ENCODE results near the gene SMARCC2.

Gene SMARCC2

GRCh38 chr12:56141946-56142784 is 47.1 kb downstream of the SMARCC2 start:
- no peak for TF ChIP-seq CTCF (IDR thresholded peaks at IDR 0.05; ENCODE audit: control extremely low read depth, extremely low read depth, low read depth, missing control alignments)
- POLR2A ChIA-PET, result interaction anchor here (1.3 kb wide), 1 partner anchor 38 kb away, joined by 4 read pairs; the partner anchor contains the start of gene PA2G4
- no peak for DNase-seq (ENCODE audit: extremely low spot score)
- CTCF ChIA-PET, result interaction anchor here (0.6 to 2.6 kb wide), 5 partner anchors 10 to 22 kb away, joined by 3 to 7 read pairs (median 5); partner anchors contain the start of genes ESYT1 and MYL6B

GRCh38 chr12:56137853-56138571 is 51.3 kb downstream of the SMARCC2 start:
- DNase-seq (ENCODE audit: extremely low spot score), result no peak
- TF ChIP-seq CTCF (IDR thresholded peaks at IDR 0.05; ENCODE audit: control extremely low read depth, extremely low read depth, low read depth, missing control alignments), result no peak
- ChIA-PET CTCF (interaction anchor here (0.9 to 2.2 kb wide), 5 partner anchors 11 to 51 kb away, joined by 3 to 7 read pairs (median 4); partner anchors contain the start of genes SMARCC2 and ZC3H10), POLR2A (interaction anchor here (0.7 kb wide), 1 partner anchor 67 kb away, joined by 3 read pairs; no protein-coding TSS in a partner anchor)

- CTCF ChIA-PET, result no interaction called here
Observed at GRCh38 chr12:56134897-56135296, 54.4 kb downstream of the SMARCC2 start.

GRCh38 chr12:56130876-56131275 is 58.4 kb downstream of the SMARCC2 start:
- ChIA-PET CTCF (interaction anchor here (1.8 to 14.7 kb wide), 2 partner anchors 12 to 58 kb away, joined by 6 to 243 read pairs; partner anchors contain the start of gene SMARCC2), POLR2A (no interaction called here)
- DNase-seq (ENCODE audit: extremely low spot score), result no peak
- TF ChIP-seq CTCF (IDR thresholded peaks at IDR 0.05; ENCODE audit: control extremely low read depth, extremely low read depth, low read depth, missing control alignments), result no peak

More at GRCh38 chr12:56134897-56135296, 54.4 kb downstream of the SMARCC2 start:
- POLR2A ChIA-PET, result no interaction called here
- TF ChIP-seq CTCF (IDR thresholded peaks at IDR 0.05; ENCODE audit: control extremely low read depth, extremely low read depth, low read depth, missing control alignments), result no peak
- no peak for DNase-seq (ENCODE audit: extremely low spot score)

GRCh38 chr12:56129942-56130495 is 59.3 kb downstream of the SMARCC2 start:
- POLR2A ChIA-PET, result interaction anchor here (0.6 kb wide), 1 partner anchor 117 kb away, joined by 7 read pairs; no protein-coding TSS in a partner anchor
- CTCF ChIA-PET, result interaction anchor here (1.8 to 14.7 kb wide), 2 partner anchors 13 to 58 kb away, joined by 6 to 243 read pairs; partner anchors contain the start of gene SMARCC2
- TF ChIP-seq CTCF (IDR thresholded peaks at IDR 0.05; ENCODE audit: control extremely low read depth, extremely low read depth, low read depth, missing control alignments), result no peak
- DNase-seq (ENCODE audit: extremely low spot score), result no peak

All from GM10248 (cell line).